ENCODE results near the gene SEMG2. TPM values are rescaled to one million over a fixed set of nuclear protein-coding genes. Genes with fewer than 3 reads are reported as not detected.

SEMG2 gene
- total and polyA plus RNA-seq, 12 donors, result not detected

DNA sequence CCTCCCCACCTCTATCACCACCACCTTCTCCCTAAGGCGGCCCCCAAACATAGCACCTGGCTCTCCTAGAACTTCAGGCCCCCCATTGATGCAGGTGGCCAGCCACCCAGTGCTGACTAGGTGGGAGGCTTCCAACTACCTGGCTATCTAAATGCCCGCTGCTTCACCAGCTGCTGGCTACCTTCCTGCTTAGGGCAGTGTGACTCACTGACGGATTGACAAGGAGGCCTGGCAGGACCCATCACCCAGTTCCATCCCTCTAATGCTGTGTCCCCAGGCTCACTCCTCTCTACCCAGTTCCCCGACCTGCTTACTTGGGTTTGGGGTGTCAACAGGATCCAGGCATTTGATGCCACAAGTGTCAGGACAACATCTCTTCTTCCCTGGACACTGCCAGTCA is 32.1 kb downstream of the SEMG2 start:
- WGBS, 4 donors, result 64 to 93% (median 85%) methylated on average over 4 of the region's 4 CpGs
- Histone ChIP-seq H3K27ac (no peak overlapping the region), H3K36me3 (replicated peaks in 1 of 2) (no peaks in the 10 kb centered on the region), H3K4me3 (no peak overlapping the region), H3K4me1 (replicated peaks in 1 of 2) (no peaks in the 10 kb centered on the region), H3K27me3 (peaks cover 9% of the 10 kb centered on the region), H3K9me3 (replicated peaks in 1 of 3) (no peaks in the 10 kb centered on the region)
- DNase-seq, result no peak
- intact Hi-C loops (cut with DNase I), result no loop called here
- TF ChIP-seq, protein P1, sequence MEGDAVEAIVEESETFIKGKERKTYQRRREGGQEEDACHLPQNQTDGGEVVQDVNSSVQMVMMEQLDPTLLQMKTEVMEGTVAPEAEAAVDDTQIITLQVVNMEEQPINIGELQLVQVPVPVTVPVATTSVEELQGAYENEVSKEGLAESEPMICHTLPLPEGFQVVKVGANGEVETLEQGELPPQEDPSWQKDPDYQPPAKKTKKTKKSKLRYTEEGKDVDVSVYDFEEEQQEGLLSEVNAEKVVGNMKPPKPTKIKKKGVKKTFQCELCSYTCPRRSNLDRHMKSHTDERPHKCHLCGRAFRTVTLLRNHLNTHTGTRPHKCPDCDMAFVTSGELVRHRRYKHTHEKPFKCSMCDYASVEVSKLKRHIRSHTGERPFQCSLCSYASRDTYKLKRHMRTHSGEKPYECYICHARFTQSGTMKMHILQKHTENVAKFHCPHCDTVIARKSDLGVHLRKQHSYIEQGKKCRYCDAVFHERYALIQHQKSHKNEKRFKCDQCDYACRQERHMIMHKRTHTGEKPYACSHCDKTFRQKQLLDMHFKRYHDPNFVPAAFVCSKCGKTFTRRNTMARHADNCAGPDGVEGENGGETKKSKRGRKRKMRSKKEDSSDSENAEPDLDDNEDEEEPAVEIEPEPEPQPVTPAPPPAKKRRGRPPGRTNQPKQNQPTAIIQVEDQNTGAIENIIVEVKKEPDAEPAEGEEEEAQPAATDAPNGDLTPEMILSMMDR (IDR thresholded peaks at IDR 0.05), result no peak
- TF ChIP-seq POLR2A (IDR thresholded peaks at IDR 0.05), result no peak

DNA sequence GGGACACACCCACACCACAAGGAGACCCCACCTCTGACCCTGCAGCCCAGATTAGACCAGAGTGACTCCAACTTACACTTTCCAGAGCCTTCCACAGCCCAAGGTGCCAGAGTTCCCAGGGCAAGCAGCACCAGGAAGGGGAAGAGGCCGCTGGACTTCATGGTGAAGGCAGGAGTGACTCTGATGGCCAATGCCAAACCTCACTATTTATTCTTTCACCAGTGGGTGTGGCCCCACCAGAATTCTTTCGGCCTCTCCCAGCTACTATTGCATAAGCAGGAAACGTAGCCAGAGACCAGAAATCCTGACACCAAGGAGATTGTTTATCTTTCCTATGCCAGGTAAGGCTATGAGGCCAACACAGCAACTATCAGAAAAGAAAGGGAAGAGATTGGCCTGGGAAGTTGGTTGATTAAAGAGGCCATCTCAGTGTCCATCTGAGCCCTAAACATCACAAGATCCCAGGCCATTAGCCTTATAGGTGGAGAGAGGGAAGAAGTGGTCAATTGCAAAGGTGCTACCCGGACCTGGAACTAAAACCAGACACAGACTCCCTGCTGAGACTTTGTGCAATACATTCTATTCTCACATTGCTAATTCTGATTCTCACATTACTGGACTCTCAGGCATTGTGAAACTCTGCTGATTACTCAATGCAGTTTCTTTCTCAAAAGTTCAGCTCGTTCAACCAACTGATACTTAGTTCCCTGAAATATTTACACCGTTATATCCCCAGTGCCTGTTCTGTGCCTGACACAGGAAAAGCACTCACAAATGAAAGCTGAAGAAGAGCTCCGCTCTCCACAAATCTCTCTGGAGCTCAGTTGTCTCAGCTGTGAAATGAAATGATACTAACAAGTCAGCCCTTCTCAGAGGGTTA is 33.5 kb downstream of the SEMG2 start, which contains the start of gene SLPI:
Gene SLPI (minus strand): TSS at position 182 of the 880 bp plus-strand sequence. CDS start 21 bp downstream, at position 161.
- Histone ChIP-seq H3K4me1 (replicated peaks in 1 of 2) (no peaks in the 10 kb centered on the region), H3K36me3 (replicated peaks in 1 of 2) (no peaks in the 10 kb centered on the region), H3K9me3 (replicated peaks in 1 of 3) (no peaks in the 10 kb centered on the region), H3K4me3 (no peak within 1 kb of the TSS), H3K27ac (no peak within 1 kb of the TSS), H3K27me3 (peaks cover 13% of the 10 kb centered on the region)
- intact Hi-C loops (cut with DNase I), result no loop called here
- TF ChIP-seq POLR2A (IDR thresholded peaks at IDR 0.05), result no peak
- TF ChIP-seq, protein P1 (IDR thresholded peaks at IDR 0.05), result no peak
- 39 to 50% (median 46%) methylated on average over 7 of the region's 7 CpGs for WGBS, 4 donors
- no peak for DNase-seq

- Histone ChIP-seq H3K4me3 (no peak overlapping the region), H3K9me3 (replicated peaks in 1 of 3) (no peaks in the 10 kb centered on the region), H3K27me3 (peaks cover 18% of the 10 kb centered on the region), H3K36me3 (replicated peaks in 1 of 2) (no peaks in the 10 kb centered on the region), H3K4me1 (replicated peaks in 1 of 2) (no peaks in the 10 kb centered on the region), H3K27ac (no peak overlapping the region)
- TF ChIP-seq, protein P1 (IDR thresholded peaks at IDR 0.05), result no peak
- TF ChIP-seq POLR2A (IDR thresholded peaks at IDR 0.05), result no peak
- 60 to 91% (median 79%) methylated on average over 3 of the region's 3 CpGs for WGBS, 4 donors
- DNase-seq, result no peak
- intact Hi-C loops (cut with DNase I), result no loop called here
These were observed 36.0 kb downstream of the SEMG2 start for GRCh38 chr20:45257161-45257560.

- WGBS, 4 donors, result 82 to 92% (median 87%) methylated on average over 7 of the region's 7 CpGs
- intact Hi-C loops (cut with DNase I), result no loop called here
These were observed 36.5 kb downstream of the SEMG2 start for GRCh38 chr20:45257711-45258110.

More at GRCh38 chr20:45257711-45258110, 36.5 kb downstream of the SEMG2 start:
- no peak overlapping the region for H3K27ac ChIP-seq
- H3K9me3 ChIP-seq (replicated peaks in 1 of 3), result no peaks in the 10 kb centered on the region
- TF ChIP-seq, protein P1 (IDR thresholded peaks at IDR 0.05), result no peak
- no peak for TF ChIP-seq POLR2A (IDR thresholded peaks at IDR 0.05)
- no peak for DNase-seq
- H3K27me3 ChIP-seq, result peaks cover 18% of the 10 kb centered on the region
- H3K4me1 ChIP-seq (replicated peaks in 1 of 2), result no peaks in the 10 kb centered on the region
- no peaks in the 10 kb centered on the region for H3K36me3 ChIP-seq (replicated peaks in 1 of 2)
- no peak overlapping the region for H3K4me3 ChIP-seq
